H1 (cell line): ENCODE results near the gene TMEM151B. TPM values are rescaled to one million over a fixed set of nuclear protein-coding genes. Genes with fewer than 3 reads are reported as not detected.

Experiments used
- CTCF ChIA-PET: fragments of 300-600 bp; sonication (Branson Sonifier 250); formaldehyde crosslinking; loops from one replicate; lab custom pipeline; 2021; ENCODE audit not compliant: partially characterized antibody; lab: Charles Lee
- POLR2A ChIA-PET: fragments of 300-600 bp; sonication (Branson Sonifier 250); formaldehyde crosslinking; loops from one replicate; lab custom pipeline; 2021; ENCODE audit warnings: inconsistent platforms; ENCODE audit not compliant: partially characterized antibody; lab: Charles Lee
- DNase-seq, 2 experiments: peaks; one replicate each; pipeline versions ENCODE4 v3.0.0 to v3.0.0-alpha.2; 2010 to 2022; ENCODE audit warnings: low spot score in 2 of 2, low read depth in 1 of 2, mixed read lengths in 1 of 2
- FAIRE-seq: peaks from 2 replicates; lab custom pipeline; 2011; peaks lifted over from hg19 to GRCh38; lab: Jason Lieb, UNC
- H2AFZ ChIP-seq: 2 replicates; pipeline ENCODE4 v1.8.1; 2012; ENCODE audit warnings: low read length, inconsistent platforms
- H2AK5ac ChIP-seq: 2 replicates; pipeline ENCODE4 v1.6.1; 2013; ENCODE audit warnings: low read depth, low read length
- H2BK120ac ChIP-seq: replicated peaks from 2 replicates; pipeline ENCODE3; 2013; ENCODE audit warnings: low read depth, low read length, inconsistent platforms
- H2BK12ac ChIP-seq: 2 replicates; pipeline ENCODE4 v1.6.1; 2013; ENCODE audit warnings: low read depth, low read length
- H2BK15ac ChIP-seq: 2 replicates; pipeline ENCODE4 v1.6.1; 2013; ENCODE audit warnings: low read length
- H2BK20ac ChIP-seq: 2 replicates; pipeline ENCODE4 v1.6.1; 2013; ENCODE audit warnings: low read length
- H2BK5ac ChIP-seq: 2 replicates; pipeline ENCODE4 v1.6.1; 2013; ENCODE audit warnings: low read depth, low read length
- H3K14ac ChIP-seq: 2 replicates; pipeline ENCODE4 v1.6.1; 2013; ENCODE audit warnings: inconsistent platforms; ENCODE audit not compliant: insufficient read length
- H3K18ac ChIP-seq: 2 replicates; pipeline ENCODE4 v1.6.1; 2013; ENCODE audit warnings: low read length; ENCODE audit errors: extremely low read depth
- H3K23ac ChIP-seq: 2 replicates; pipeline ENCODE4 v1.6.1; 2013; ENCODE audit warnings: inconsistent platforms; ENCODE audit not compliant: insufficient read length
- H3K23me2 ChIP-seq: 2 replicates; pipeline ENCODE4 v1.6.1; 2013; ENCODE audit warnings: low read depth, low read length
- H3K27ac ChIP-seq: 2 replicates; pipeline ENCODE4 v1.6.1; 2011; ENCODE audit warnings: low read depth, low read length, inconsistent platforms
- H3K27me3 ChIP-seq, 4 experiments: replicated peaks in 1 of 4; 1 replicate in 1 of 4; 2 replicates in 3 of 4; pipeline versions ENCODE4 v1.6.1 to v1.8.1; 2011 to 2013; ENCODE audit warnings: low read length in 3 of 4, mild to moderate bottlenecking in 3 of 4, inconsistent platforms in 2 of 4, mixed read lengths in 2 of 4, moderate library complexity in 1 of 4; ENCODE audit not compliant: control insufficient read depth in 3 of 4, insufficient read depth in 3 of 4; ENCODE audit errors: extremely low read depth in 1 of 4
- H3K36me3 ChIP-seq, 4 experiments: 2 replicates each; pipeline versions ENCODE4 v1.6.1 to v1.8.1; 2011 to 2013; ENCODE audit warnings: mild to moderate bottlenecking in 4 of 4, low read length in 3 of 4, moderate library complexity in 2 of 4, control low read depth in 1 of 4, inconsistent platforms in 1 of 4; ENCODE audit not compliant: insufficient read depth in 4 of 4, control insufficient read depth in 2 of 4
- H3K4ac ChIP-seq: replicated peaks from 2 replicates; pipeline ENCODE3; 2013; ENCODE audit warnings: low read length, low read depth, mixed read lengths, inconsistent platforms; ENCODE audit not compliant: insufficient read length
- H3K4me1 ChIP-seq, 4 experiments: replicated peaks in 1 of 4; 1 replicate in 1 of 4; 2 replicates in 3 of 4; pipeline versions ENCODE4 v1.6.1 to v1.8.1; 2011 to 2013; ENCODE audit warnings: low read length in 3 of 4, inconsistent platforms in 2 of 4, mixed read lengths in 1 of 4; ENCODE audit not compliant: insufficient read depth in 4 of 4, control insufficient read depth in 3 of 4
- H3K4me2 ChIP-seq, 2 experiments: 2 replicates each; pipeline versions ENCODE4 v1.6.1 to v1.8.1; 2011 to 2013; ENCODE audit warnings: low read depth in 2 of 2, low read length in 2 of 2, control low read depth in 1 of 2, inconsistent platforms in 1 of 2, mild to moderate bottlenecking in 1 of 2; ENCODE audit not compliant: insufficient read depth in 1 of 2
- H3K4me3 ChIP-seq, 4 experiments: fragments of 200-600, 300-600 bp in 1 of 4; sonication (generic), shearing (Covaris generic), sonication (Bioruptor Twin) in 1 of 4; 2 replicates each; pipeline versions ENCODE4 v1.5.1 to v1.8.1; 2011 to 2016; ENCODE audit warnings: low read length in 4 of 4, low read depth in 3 of 4, control low read depth in 2 of 4, inconsistent platforms in 2 of 4, mild to moderate bottlenecking in 2 of 4, mixed read lengths in 1 of 4, moderate library complexity in 1 of 4; ENCODE audit not compliant: insufficient read depth in 2 of 4; ENCODE audit errors: extremely low read depth in 1 of 4
- H3K56ac ChIP-seq: replicated peaks from 2 replicates; pipeline ENCODE3; 2013; ENCODE audit warnings: low read depth, mild to moderate bottlenecking, mixed read lengths, low read length, inconsistent platforms; ENCODE audit not compliant: insufficient read length
- H3K79me1 ChIP-seq: 2 replicates; pipeline ENCODE4 v1.6.1; 2013; ENCODE audit warnings: low read depth, low read length, control low read depth
- H3K79me2 ChIP-seq, 2 experiments: 2 replicates each; pipeline versions ENCODE4 v1.6.1 to v1.8.1; 2012 to 2013; ENCODE audit warnings: low read length in 2 of 2, mild to moderate bottlenecking in 2 of 2, inconsistent platforms in 1 of 2; ENCODE audit not compliant: insufficient read depth in 2 of 2, control insufficient read depth in 1 of 2
- H3K9ac ChIP-seq, 4 experiments: replicated peaks in 1 of 4; 1 replicate in 1 of 4; 2 replicates in 3 of 4; pipeline versions ENCODE4 v1.6.1 to v1.8.1; 2011 to 2013; ENCODE audit warnings: low read depth in 3 of 4, low read length in 3 of 4, control low read depth in 2 of 4, mild to moderate bottlenecking in 2 of 4, moderate library complexity in 2 of 4, inconsistent platforms in 1 of 4; ENCODE audit errors: extremely low read depth in 1 of 4
- H3K9me3 ChIP-seq, 2 experiments: 2 replicates each; pipeline versions ENCODE4 v1.6.1 to v1.8.1; 2012 to 2013; ENCODE audit warnings: mild to moderate bottlenecking in 2 of 2, moderate library complexity in 2 of 2, control low read depth in 1 of 2, inconsistent platforms in 1 of 2, low read depth in 1 of 2, low read length in 1 of 2, mixed read lengths in 1 of 2; ENCODE audit not compliant: insufficient read depth in 2 of 2
- H4K20me1 ChIP-seq, 2 experiments: replicated peaks in 1 of 2; 2 replicates each; pipeline versions ENCODE3 to v1.8.1; 2011 to 2013; ENCODE audit warnings: inconsistent platforms in 2 of 2, low read length in 2 of 2, mild to moderate bottlenecking in 1 of 2; ENCODE audit not compliant: insufficient read depth in 2 of 2, control insufficient read depth in 1 of 2
- H4K5ac ChIP-seq: 2 replicates; pipeline ENCODE4 v1.6.1; 2013; ENCODE audit warnings: low read length, low read depth, mixed read lengths, inconsistent platforms; ENCODE audit not compliant: insufficient read length
- H4K8ac ChIP-seq: 2 replicates; pipeline ENCODE4 v1.8.0; 2013; ENCODE audit warnings: mild to moderate bottlenecking, moderate library complexity, low read length, inconsistent platforms; ENCODE audit not compliant: insufficient read depth; ENCODE audit errors: extremely low read depth
- H4K91ac ChIP-seq: replicated peaks from 2 replicates; pipeline ENCODE3; 2013; ENCODE audit warnings: low read length, mixed read lengths, inconsistent platforms; ENCODE audit not compliant: insufficient read length
- EZH2 ChIP-seq: fragments of 200-600 bp; sonication (generic); IDR thresholded peaks from 2 replicates; pipeline ENCODE4 v1.7.1; 2012; ENCODE audit warnings: low read depth, mild to moderate bottlenecking, moderate library complexity, low read length, inconsistent platforms; ENCODE audit not compliant: severe bottlenecking
- FOSL1 ChIP-seq: IDR thresholded peaks from 2 replicates; pipeline ENCODE4 v1.6.1; 2011; ENCODE audit warnings: mild to moderate bottlenecking, low read depth, low read length, moderate library complexity; ENCODE audit not compliant: insufficient read depth
- JUN ChIP-seq: IDR thresholded peaks from 2 replicates; pipeline ENCODE4 v1.6.1; 2011; ENCODE audit warnings: low read depth, mild to moderate bottlenecking, improper control_type of control experiment, low read length
- KDM1A ChIP-seq: fragments of 200-600, 300-600 bp; sonication (generic); IDR thresholded peaks from 2 replicates; pipeline ENCODE4 v1.7.1; 2016; ENCODE audit warnings: mild to moderate bottlenecking, low read length, borderline replicate concordance
- KDM4A ChIP-seq: IDR thresholded peaks from one replicate; pipeline ENCODE4 v1.7.1; 2012; ENCODE audit warnings: low read depth, mild to moderate bottlenecking, moderate library complexity, low read length, inconsistent platforms; ENCODE audit not compliant: severe bottlenecking
- POU5F1 ChIP-seq: IDR thresholded peaks from 2 replicates; pipeline ENCODE4 v1.6.1; 2011; ENCODE audit warnings: low read depth, mild to moderate bottlenecking, low read length, moderate library complexity
- SIN3A ChIP-seq, 2 experiments: IDR thresholded peaks in 1 of 2; conservative IDR thresholded peaks in 1 of 2; 2 replicates each; pipeline ENCODE4 v1.6.1; 2011 to 2012; ENCODE audit warnings: low read length in 2 of 2, improper control_type of control experiment in 1 of 2, low read depth in 1 of 2, mild to moderate bottlenecking in 1 of 2
- SIRT6 ChIP-seq: IDR thresholded peaks from one replicate; pipeline ENCODE4 v1.7.1; 2012; ENCODE audit warnings: low read length, inconsistent platforms
- SIX5 ChIP-seq: IDR thresholded peaks from 2 replicates; pipeline ENCODE4 v1.6.1; 2011; ENCODE audit warnings: mild to moderate bottlenecking, low read depth, low read length
- SRF ChIP-seq: IDR thresholded peaks from 2 replicates; pipeline ENCODE4 v1.6.1; 2011; ENCODE audit warnings: mild to moderate bottlenecking, low read depth, low read length, moderate library complexity
- TAF1 ChIP-seq: IDR thresholded peaks from 2 replicates; pipeline ENCODE4 v1.6.1; 2011; ENCODE audit warnings: mild to moderate bottlenecking, low read depth, low read length
- TBP ChIP-seq: IDR thresholded peaks from 2 replicates; pipeline ENCODE4 v1.6.1; 2011; ENCODE audit warnings: low read depth, low read length, improper control_type of control experiment
- TCF12 ChIP-seq: IDR thresholded peaks from 2 replicates; pipeline ENCODE4 v1.6.1; 2011; ENCODE audit warnings: low read depth, mild to moderate bottlenecking, low read length
- TEAD4 ChIP-seq: IDR thresholded peaks from 2 replicates; pipeline ENCODE4 v1.6.1; 2012; ENCODE audit warnings: low read depth, low read length, inconsistent platforms, mixed read lengths
- WGBS, 2 experiments: shearing (Covaris generic) in 1 of 2; methylation state at CpG; one replicate each; pipeline versions ENCODE4 v1.1.6 to v1.1.7; 2013 to 2015; ENCODE audit warnings: low lambda C conversion rate in 2 of 2, mixed read lengths in 2 of 2, inconsistent platforms in 1 of 2, low coverage in 1 of 2, missing lambda C conversion rate in 1 of 2; ENCODE audit not compliant: insufficient replicate concordance in 2 of 2, insufficient coverage in 1 of 2, insufficient read length in 1 of 2; ENCODE audit errors: extremely low coverage in 1 of 2, missing lambda C conversion rate in 1 of 2; 5-methylcytosine and 5-hydroxymethylcytosine counted together
- polyA plus RNA-seq, 7 experiments: library from polyadenylated mRNA; depleted of rRNA in 3 of 7; stranded (reverse) in 5 of 7; unstranded in 2 of 7; fragments of >200 nt in 5 of 7; fragments of 200-250 nt in 2 of 7; gene quantifications; 1 replicate in 5 of 7; 2 replicates in 1 of 7; 4 replicates in 1 of 7; pipeline versions ENCODE4 v1.2.1 to v1.2.3, GENCODE V29; 2011 to 2013; ENCODE audit warnings: missing spikeins in 2 of 7, mixed read lengths in 2 of 7
- total RNA-seq: library from RNA; stranded (reverse); fragmentation: NEBNext Ultra II Directional; extraction: Animal tissue kit (Norgen Biotek cat#: 25700); gene quantifications from 2 replicates; pipeline ENCODE4 v1.2.1, GENCODE V29; 2021
- TF ChIP-seq, protein P1 (sequence below): IDR thresholded peaks from 2 replicates; pipeline ENCODE4 v1.6.1; 2012; ENCODE audit warnings: inconsistent platforms

The TMEM151B gene
- total and polyA plus RNA-seq, 2 of the 8 experiments (the other 6 are each of a cell fraction or from before 2014, with no cell fraction given): 8.0 to 15.5 TPM

DNA sequence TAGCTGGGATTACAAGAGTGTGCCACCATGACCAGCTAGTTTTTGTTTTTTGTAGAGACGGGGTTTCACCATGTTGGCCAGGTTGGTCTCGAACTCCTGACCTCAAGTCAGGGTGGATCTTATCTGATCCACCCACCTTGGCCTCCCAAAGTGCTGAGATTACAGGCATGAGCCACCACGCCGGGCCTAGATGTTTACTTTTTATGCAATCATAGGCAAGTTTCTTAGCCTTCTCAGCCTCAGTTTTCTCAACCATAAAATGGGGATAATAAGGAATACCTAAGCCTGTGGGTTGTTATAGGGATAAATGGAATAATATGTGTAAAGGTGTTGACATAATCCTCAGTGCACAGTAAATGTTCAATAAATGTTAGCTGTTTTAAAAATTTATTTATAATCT lies 82.0 kb downstream of the TMEM151B start:
- H3K27ac ChIP-seq: no peak overlapping the region

More for the DNA sequence above, 82.0 kb downstream of the TMEM151B start:
- H2AK5ac ChIP-seq: no peak overlapping the region
- FAIRE-seq (no peak), DNase-seq (no peak)
- H2BK20ac ChIP-seq: no peak overlapping the region
- peaks cover 0 to 9% (median 3%) of the 10 kb centered on the region in 4 experiments; a peak in 4 of 7 replicates for H3K4me1 ChIP-seq
- H2BK15ac ChIP-seq: no peak overlapping the region
- no peaks in the 10 kb centered on the region for H3K9me3 ChIP-seq
- H3K9ac ChIP-seq: no peak overlapping the region
- H3K18ac ChIP-seq: no peak overlapping the region
- no peak overlapping the region for H4K91ac ChIP-seq
- no peaks in the 10 kb centered on the region for H3K79me1 ChIP-seq
- 92% methylated on average over 4 of the region's 4 CpGs; no CpG with 5 or more reads in 1 of the 2 experiments for WGBS, 2 experiments
- H3K27me3 ChIP-seq: no peaks in the 10 kb centered on the region
- no peak overlapping the region for H2BK120ac ChIP-seq
- no peak overlapping the region for H2BK5ac ChIP-seq
- TF ChIP-seq SIX5: no peak
- no peak for TF ChIP-seq EZH2
- TF ChIP-seq, protein P1, sequence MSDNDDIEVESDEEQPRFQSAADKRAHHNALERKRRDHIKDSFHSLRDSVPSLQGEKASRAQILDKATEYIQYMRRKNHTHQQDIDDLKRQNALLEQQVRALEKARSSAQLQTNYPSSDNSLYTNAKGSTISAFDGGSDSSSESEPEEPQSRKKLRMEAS: no peak
- TF ChIP-seq SRF: no peak
- no peak for TF ChIP-seq SIN3A (conservative IDR thresholded peaks at IDR 0.05 in 1 of 2, IDR thresholded peaks at IDR 0.05 in 1 of 2; ENCODE audit: low read depth in 1 of 2, low read length in 2 of 2)
- TF ChIP-seq TBP: no peak
- no peak for TF ChIP-seq FOSL1
- TF ChIP-seq KDM4A: no peak
- TF ChIP-seq JUN: no peak
- no peak for TF ChIP-seq TAF1
- no peak for TF ChIP-seq POU5F1
- no peak for TF ChIP-seq KDM1A
- no peak for TF ChIP-seq TCF12
- TF ChIP-seq TEAD4: no peak
- TF ChIP-seq SIRT6: no peak
- no peak overlapping the region for H3K4ac ChIP-seq
- no peak overlapping the region for H3K4me3 ChIP-seq
- no peaks in the 10 kb centered on the region for H3K79me2 ChIP-seq
- H2AFZ ChIP-seq: no peak overlapping the region
- H2BK12ac ChIP-seq: no peak overlapping the region
- H3K23me2 ChIP-seq: no peaks in the 10 kb centered on the region
- no peak overlapping the region for H4K5ac ChIP-seq
- H4K20me1 ChIP-seq: no peaks in the 10 kb centered on the region
- no peak overlapping the region for H3K56ac ChIP-seq
- no peak overlapping the region for H3K14ac ChIP-seq
- H3K23ac ChIP-seq: no peak overlapping the region
- H3K4me2 ChIP-seq: no peak overlapping the region
- ChIA-PET CTCF (interaction anchor here (0.8 to 1.1 kb wide), 2 partner anchors 8 to 14 kb away, joined by 3 read pairs; no protein-coding TSS in a partner anchor), POLR2A (interaction anchor here (1.1 kb wide), 1 partner anchor 105 kb away, joined by 3 read pairs; the partner anchor contains the start of gene HSP90AB1)
- no peak overlapping the region for H4K8ac ChIP-seq
- no peaks in the 10 kb centered on the region for H3K36me3 ChIP-seq
